Mesenchymal stem cell (in vitro differentiated cells and primary cell): ENCODE data around the gene OLFM2.

ENCODE experiments used
- DNase-seq: peaks from one replicate; pipeline ENCODE4 v3.0.0-alpha.2; 2013
- H2AFZ ChIP-seq: one replicate; pipeline ENCODE4 v1.6.1; 2013; ENCODE audit warnings: low read depth, mild to moderate bottlenecking, control low read depth, inconsistent platforms, low read length, moderate library complexity
- H2AK5ac ChIP-seq: 2 replicates; pipeline ENCODE4 v1.6.1; 2013; ENCODE audit warnings: low read length, moderate library complexity, mild to moderate bottlenecking, inconsistent platforms; ENCODE audit not compliant: severe bottlenecking
- H2BK120ac ChIP-seq: one replicate; pipeline ENCODE4 v1.6.1; 2013; ENCODE audit warnings: low read depth, mild to moderate bottlenecking, inconsistent platforms, low read length, moderate library complexity
- H2BK12ac ChIP-seq, 2 experiments: one replicate each; pipeline ENCODE4 v1.6.1; 2013; ENCODE audit warnings: inconsistent platforms in 2 of 2, low read length in 2 of 2, mild to moderate bottlenecking in 2 of 2, moderate library complexity in 2 of 2, control low read depth in 1 of 2
- H2BK15ac ChIP-seq: one replicate; pipeline ENCODE4 v1.6.1; 2013; ENCODE audit warnings: mild to moderate bottlenecking, low read depth, inconsistent platforms; ENCODE audit not compliant: poor library complexity, severe bottlenecking
- H2BK5ac ChIP-seq: 2 replicates; pipeline ENCODE4 v1.6.1; 2013; ENCODE audit warnings: low read depth, mild to moderate bottlenecking, low read length, control low read depth, inconsistent platforms; ENCODE audit not compliant: poor library complexity, severe bottlenecking
- H3K14ac ChIP-seq, 2 experiments: one replicate each; pipeline ENCODE4 v1.6.1; 2013; ENCODE audit warnings: inconsistent platforms in 2 of 2, low read length in 2 of 2, control low read depth in 1 of 2, mild to moderate bottlenecking in 1 of 2, moderate library complexity in 1 of 2
- H3K18ac ChIP-seq, 2 experiments: one replicate each; pipeline ENCODE4 v1.6.1; 2013; ENCODE audit warnings: inconsistent platforms in 2 of 2, low read length in 2 of 2, control low read depth in 1 of 2, low read depth in 1 of 2, mild to moderate bottlenecking in 1 of 2
- H3K23ac ChIP-seq, 2 experiments: one replicate each; pipeline ENCODE4 v1.6.1; 2013; ENCODE audit warnings: inconsistent platforms in 2 of 2, low read length in 2 of 2, mild to moderate bottlenecking in 2 of 2, moderate library complexity in 2 of 2, control low read depth in 1 of 2
- H3K27ac ChIP-seq: 2 replicates; pipeline ENCODE4 v1.5.1; 2013; ENCODE audit warnings: mild to moderate bottlenecking, moderate library complexity, low read length, control low read depth, inconsistent platforms; ENCODE audit not compliant: poor library complexity, severe bottlenecking
- H3K27me3 ChIP-seq, 2 experiments: 2 replicates each; pipeline versions ENCODE4 v1.6.1 to v1.7.0; 2013; ENCODE audit warnings: low read length in 2 of 2, mild to moderate bottlenecking in 2 of 2, moderate library complexity in 2 of 2, control low read depth in 1 of 2, inconsistent platforms in 1 of 2; ENCODE audit not compliant: control insufficient read depth in 1 of 2, insufficient read depth in 1 of 2
- H3K36me3 ChIP-seq, 2 experiments: 2 replicates each; pipeline versions ENCODE4 v1.6.1 to v1.7.0; 2013; ENCODE audit warnings: low read length in 2 of 2, control low read depth in 1 of 2, inconsistent platforms in 1 of 2, low read depth in 1 of 2, mild to moderate bottlenecking in 1 of 2; ENCODE audit not compliant: insufficient read depth in 2 of 2, control insufficient read depth in 1 of 2
- H3K4ac ChIP-seq, 2 experiments: one replicate each; pipeline ENCODE4 v1.6.1; 2013; ENCODE audit warnings: inconsistent platforms in 2 of 2, low read length in 2 of 2, mild to moderate bottlenecking in 2 of 2, moderate library complexity in 2 of 2, control low read depth in 1 of 2, low read depth in 1 of 2
- H3K4me1 ChIP-seq: 2 replicates; pipeline ENCODE4 v1.6.1; 2013; ENCODE audit warnings: low read depth, low read length, control low read depth; ENCODE audit not compliant: control insufficient read depth, insufficient read depth
- H3K4me2 ChIP-seq: 2 replicates; pipeline ENCODE4 v1.6.1; 2013; ENCODE audit warnings: low read length, mild to moderate bottlenecking, inconsistent platforms; ENCODE audit not compliant: poor library complexity, severe bottlenecking
- H3K4me3 ChIP-seq, 2 experiments: 2 replicates each; pipeline versions ENCODE4 v1.5.1 to v1.7.0; 2013; ENCODE audit warnings: low read length in 2 of 2, mild to moderate bottlenecking in 2 of 2, control low read depth in 1 of 2, low read depth in 1 of 2; ENCODE audit not compliant: insufficient read depth in 1 of 2
- H3K79me1 ChIP-seq: replicated peaks from 2 replicates; pipeline ENCODE4 v1.6.1; 2013; ENCODE audit warnings: mild to moderate bottlenecking, control low read depth, low read length, inconsistent platforms; ENCODE audit not compliant: poor library complexity, severe bottlenecking
- H3K9ac ChIP-seq: 2 replicates; pipeline ENCODE4 v1.7.0; 2013; ENCODE audit warnings: mild to moderate bottlenecking, low read length, moderate library complexity
- H3K9me3 ChIP-seq: 2 replicates; pipeline ENCODE4 v1.7.0; 2013; ENCODE audit warnings: mild to moderate bottlenecking, low read length; ENCODE audit not compliant: control insufficient read depth
- H4K8ac ChIP-seq: one replicate; pipeline ENCODE4 v1.6.1; 2013; ENCODE audit warnings: inconsistent platforms, mild to moderate bottlenecking, low read length, moderate library complexity
- H4K91ac ChIP-seq: one replicate; pipeline ENCODE4 v1.6.1; 2013; ENCODE audit warnings: mild to moderate bottlenecking, low read length, inconsistent platforms
- WGBS: methylation state at CpG from one replicate; pipeline ENCODE4 v1.1.7; 2013; ENCODE audit warnings: mixed read lengths; 5-methylcytosine and 5-hydroxymethylcytosine counted together

OLFM2 gene

GRCh38 chr19:9883764-9884163 is 52.6 kb downstream of the OLFM2 start:
- no peak for DNase-seq
- peaks cover 5 to 17% of the 10 kb centered on the region in 2 experiments for H3K27me3 ChIP-seq
- no peak overlapping the region for H4K8ac ChIP-seq
- H3K4me2 ChIP-seq: no peak overlapping the region
- no peak overlapping the region for H2BK15ac ChIP-seq
- no peak overlapping the region for H3K9ac ChIP-seq
- H3K36me3 ChIP-seq: no peaks in the 10 kb centered on the region
- no peak overlapping the region for H4K91ac ChIP-seq
- no peaks in the 10 kb centered on the region for H3K79me1 ChIP-seq
- H2BK120ac ChIP-seq: no peak overlapping the region
- peaks cover 1% of the 10 kb centered on the region for H3K4me1 ChIP-seq
- H2BK12ac ChIP-seq: no peak overlapping the region
- no peak overlapping the region for H3K4ac ChIP-seq
- H2AFZ ChIP-seq: no peak overlapping the region
- H3K27ac ChIP-seq: no peak overlapping the region
- H2BK5ac ChIP-seq: no peak overlapping the region
- no peaks in the 10 kb centered on the region for H3K9me3 ChIP-seq
- no peak overlapping the region for H2AK5ac ChIP-seq
- no peak overlapping the region for H3K23ac ChIP-seq
- no peak overlapping the region for H3K18ac ChIP-seq
- WGBS: 87% methylated on average over 12 of the region's 12 CpGs
- no peak overlapping the region for H3K4me3 ChIP-seq
- no peak overlapping the region for H3K14ac ChIP-seq

- DNase-seq: no peak
Observed at GRCh38 chr19:9883231-9883758, 53.0 kb downstream of the OLFM2 start.

DNA sequence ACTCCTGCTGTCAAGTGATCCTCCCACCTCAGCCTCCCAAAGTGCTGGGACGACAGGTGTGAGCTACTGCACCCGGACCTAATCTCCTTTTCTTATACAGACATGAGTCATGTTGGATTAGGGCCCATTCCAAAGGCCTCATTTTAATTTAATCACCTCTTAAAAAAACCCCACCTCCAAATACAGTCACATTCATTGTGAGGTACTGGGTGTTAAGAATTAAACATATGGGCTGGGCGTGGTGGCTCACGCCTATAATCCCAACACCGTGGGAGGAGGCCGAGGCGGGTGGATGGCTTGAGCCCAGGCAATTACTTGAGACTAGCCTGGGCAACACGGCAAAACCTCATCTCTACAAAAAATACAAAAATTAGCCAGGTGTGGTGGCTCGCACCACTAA is 54.6 kb downstream of the OLFM2 start:
- H3K27me3 ChIP-seq: peaks cover 5 to 8% of the 10 kb centered on the region in 2 experiments
- H2BK15ac ChIP-seq: no peak overlapping the region
- no peak overlapping the region for H3K4ac ChIP-seq
- no peak overlapping the region for H4K8ac ChIP-seq
- H3K18ac ChIP-seq: no peak overlapping the region
- H3K79me1 ChIP-seq: no peaks in the 10 kb centered on the region
- H3K14ac ChIP-seq: no peak overlapping the region
- H3K27ac ChIP-seq: no peak overlapping the region
- no peak overlapping the region for H3K9ac ChIP-seq
- no peak overlapping the region for H2BK120ac ChIP-seq
- no peak overlapping the region for H2AFZ ChIP-seq
- H2AK5ac ChIP-seq: no peak overlapping the region
- H3K4me3 ChIP-seq: no peak overlapping the region
- no peak overlapping the region for H4K91ac ChIP-seq
- no peak for DNase-seq
- no peak overlapping the region for H2BK12ac ChIP-seq
- WGBS: 89% methylated on average over 9 of the region's 9 CpGs
- no peak overlapping the region for H2BK5ac ChIP-seq
- H3K4me1 ChIP-seq: peaks cover 1% of the 10 kb centered on the region
- H3K9me3 ChIP-seq: peaks cover 5% of the 10 kb centered on the region
- no peaks in the 10 kb centered on the region for H3K36me3 ChIP-seq
- no peak overlapping the region for H3K4me2 ChIP-seq
- H3K23ac ChIP-seq: no peak overlapping the region

More at GRCh38 chr19:9883231-9883758, 53.0 kb downstream of the OLFM2 start:
- 72% methylated on average over 10 of the region's 10 CpGs for WGBS
- Histone ChIP-seq H2BK120ac (no peak overlapping the region), H3K9ac (no peak overlapping the region), H3K18ac (no peak overlapping the region), H3K4ac (no peak overlapping the region), H3K9me3 (no peaks in the 10 kb centered on the region), H2AFZ (no peak overlapping the region), H2BK5ac (no peak overlapping the region), H3K4me2 (no peak overlapping the region), H4K8ac (no peak overlapping the region), H3K79me1 (no peaks in the 10 kb centered on the region), H3K4me1 (peaks cover 1% of the 10 kb centered on the region), H3K23ac (no peak overlapping the region), H3K4me3 (no peak overlapping the region), H2BK12ac (no peak overlapping the region), H4K91ac (no peak overlapping the region), H3K36me3 (no peaks in the 10 kb centered on the region), H3K27ac (no peak overlapping the region), H2AK5ac (no peak overlapping the region), H3K27me3 (peaks cover 5 to 17% of the 10 kb centered on the region in 2 experiments), H3K14ac (no peak overlapping the region), H2BK15ac (no peak overlapping the region)

- 64% methylated on average over 11 of the region's 11 CpGs for WGBS
- Histone ChIP-seq H3K23ac (no peak overlapping the region), H2AFZ (no peak overlapping the region), H2BK5ac (no peak overlapping the region), H4K8ac (no peak overlapping the region), H3K14ac (no peak overlapping the region), H4K91ac (no peak overlapping the region), H3K9ac (no peak overlapping the region), H3K79me1 (no peaks in the 10 kb centered on the region), H3K4ac (no peak overlapping the region), H3K9me3 (peaks cover 5% of the 10 kb centered on the region), H3K27me3 (no peaks in the 10 kb centered on the region), H2BK120ac (no peak overlapping the region), H3K27ac (no peak overlapping the region), H3K4me2 (no peak overlapping the region), H2AK5ac (no peak overlapping the region), H3K18ac (no peak overlapping the region), H2BK15ac (no peak overlapping the region), H2BK12ac (no peak overlapping the region), H3K4me3 (no peak overlapping the region), H3K4me1 (peaks cover 1% of the 10 kb centered on the region), H3K36me3 (no peaks in the 10 kb centered on the region)
- DNase-seq: no peak
Observed at GRCh38 chr19:9878511-9879196, 57.7 kb downstream of the OLFM2 start.
